Ureter (tissue), 1 donor: ENCODE results near the gene TMEM132A. TPM values are rescaled to one million over a fixed set of nuclear protein-coding genes. Genes with fewer than 3 reads are reported as not detected.
"Not testable (repeated sequence)": the region's sequence is repeated elsewhere in the genome, so short reads cannot be mapped to it uniquely, and the experiment has no call there.

ENCODE experiments used
- DNase-seq: peaks from one replicate; pipeline ENCODE4 v3.0.0-alpha.2; 2020; ENCODE audit warnings: low spot score
- total RNA-seq: library from RNA; stranded (reverse); gene quantifications from one replicate; pipeline ENCODE4 v1.2.4, GENCODE V29; 2023
- donor health status: DM: yes; HTN: yes; CAD: no.

TMEM132A gene
- total RNA-seq, 1 donor from 2014 or later = 8.0 TPM

GRCh38 chr11:60957188-60957587 is 32.9 kb downstream of the TMEM132A start:
- DNase-seq = no peak

- no peak for DNase-seq
These were observed 35.2 kb downstream of the TMEM132A start for GRCh38 chr11:60959431-60959830.

GRCh38 chr11:60960405-60960804 is 36.1 kb downstream of the TMEM132A start:
- DNase-seq = no peak

GRCh38 chr11:60964801-60965200 is 40.5 kb downstream of the TMEM132A start:
- DNase-seq = no peak

GRCh38 chr11:60966890-60967289 is 42.6 kb downstream of the TMEM132A start:
- DNase-seq = no peak

GRCh38 chr11:60968223-60968622 is 44.0 kb downstream of the TMEM132A start:
- no peak for DNase-seq

- DNase-seq = no peak
These were observed 46.1 kb downstream of the TMEM132A start for GRCh38 chr11:60970369-60970774.

GRCh38 chr11:60970890-60971289 is 46.6 kb downstream of the TMEM132A start:
- DNase-seq = no peak

GRCh38 chr11:60971520-60971919 is 47.3 kb downstream of the TMEM132A start, which contains the start of gene CD6:
CD6 (plus strand) TSS chr11:60971680; CDS start chr11:60971866, 186 bp downstream.
- DNase-seq = no peak

GRCh38 chr11:60972182-60973030 is 48.1 kb downstream of the TMEM132A start:
- no peak for DNase-seq

GRCh38 chr11:60973699-60974098 is 49.4 kb downstream of the TMEM132A start:
- DNase-seq = no peak

GRCh38 chr11:60974316-60974715 is 50.1 kb downstream of the TMEM132A start:
- DNase-seq = not testable (repeated sequence)

GRCh38 chr11:60974726-60975125 is 50.5 kb downstream of the TMEM132A start:
- DNase-seq = no peak

- no peak for DNase-seq
These were observed 53.0 kb downstream of the TMEM132A start for GRCh38 chr11:60977224-60977623.

- no peak for DNase-seq
These were observed 53.6 kb downstream of the TMEM132A start for GRCh38 chr11:60977836-60978235.

GRCh38 chr11:60978546-60979380 is 54.5 kb downstream of the TMEM132A start:
- DNase-seq = no peak

- no peak for DNase-seq
These were observed 57.3 kb downstream of the TMEM132A start for GRCh38 chr11:60981515-60981914.

GRCh38 chr11:60982184-60982583 is 57.9 kb downstream of the TMEM132A start:
- no peak for DNase-seq

- DNase-seq = no peak
These were observed 59.9 kb downstream of the TMEM132A start for GRCh38 chr11:60984149-60984548.

- no peak for DNase-seq
These were observed 60.4 kb downstream of the TMEM132A start for GRCh38 chr11:60984636-60985035.

- no peak for DNase-seq
These were observed 61.2 kb downstream of the TMEM132A start for GRCh38 chr11:60985501-60985900.
